ENCODE measurements around the gene SPATA17.

The SPATA17 gene

GRCh38 chr1:217917281-217917887, 286.2 kb downstream of the SPATA17 start:
- Histone ChIP-seq H3K27ac (ENCODE audit: low read depth, low read length) (no peak overlapping the region), H3K9me3 (ENCODE audit: control insufficient read depth, insufficient read depth, low read depth, low read length) (no peaks in the 10 kb centered on the region), H3K27me3 (ENCODE audit: control insufficient read depth, insufficient read depth, low read length) (0 out of 2 replicates have a peak, but pooled peaks cover under 1% of the 10 kb centered on the region), H3K4me3 (ENCODE audit: low read depth, low read length) (no peak overlapping the region), H3K4me1 (ENCODE audit: control insufficient read depth, insufficient read depth, low read length) (peaks cover 5% of the 10 kb centered on the region; the same call in 1 of the 2 replicates), H3K9ac (ENCODE audit: low read length) (no peak overlapping the region), H3K36me3 (ENCODE audit: control insufficient read depth, insufficient read depth, low read length) (no peaks in the 10 kb centered on the region)

DNA sequence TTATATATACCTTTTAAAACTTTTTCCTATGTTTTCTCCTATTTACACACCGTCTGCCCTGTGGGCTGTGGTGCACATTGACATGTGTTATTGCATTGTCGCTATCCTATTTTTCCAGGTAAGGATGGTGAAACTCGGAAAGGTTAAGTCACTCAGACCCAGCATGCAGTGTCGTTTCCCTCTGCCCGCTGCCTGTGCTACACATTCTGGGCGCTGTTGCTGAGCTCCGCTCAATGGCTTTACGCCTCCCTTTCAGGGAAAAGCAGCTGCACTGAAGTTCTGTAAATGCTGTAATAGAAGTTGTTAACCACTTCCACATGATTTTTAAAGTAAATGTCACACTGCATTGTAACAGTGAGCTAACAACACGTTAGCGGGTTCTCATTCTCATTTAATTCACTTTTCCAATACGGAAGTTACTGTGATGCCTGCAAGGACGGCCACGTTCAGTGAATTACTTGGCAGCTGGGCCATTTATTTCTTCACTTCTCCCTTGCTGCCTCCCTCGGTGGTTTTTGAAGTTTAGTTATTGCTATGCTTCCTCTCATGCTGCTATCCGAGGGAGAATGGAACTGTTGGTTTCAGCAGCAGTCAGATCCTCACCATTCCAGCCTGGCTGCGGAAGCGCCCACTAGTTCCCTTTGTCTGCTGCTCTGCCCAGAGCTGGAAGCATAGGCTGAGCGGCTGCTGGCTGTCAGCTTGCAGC, 288.7 kb downstream of the SPATA17 start:
- H3K4me1 ChIP-seq (ENCODE audit: control insufficient read depth, insufficient read depth, low read length), result peaks cover 5% of the 10 kb centered on the region; the same call in 1 of the 2 replicates
- H3K9me3 ChIP-seq (ENCODE audit: control insufficient read depth, insufficient read depth, low read depth, low read length), result no peaks in the 10 kb centered on the region
- no peaks in the 10 kb centered on the region for H3K36me3 ChIP-seq (ENCODE audit: control insufficient read depth, insufficient read depth, low read length)
- H3K9ac ChIP-seq (ENCODE audit: low read length), result no peak overlapping the region
- peaks cover 19% of the 10 kb centered on the region for H3K27me3 ChIP-seq (ENCODE audit: control insufficient read depth, insufficient read depth, low read length)
- H3K4me3 ChIP-seq (ENCODE audit: low read depth, low read length), result no peak overlapping the region
- no peak overlapping the region for H3K27ac ChIP-seq (ENCODE audit: low read depth, low read length)
